Adipocyte (in vitro differentiated cells): Measurements from ENCODE around the gene SLC6A20.

ENCODE experiments used
- DNase-seq: peaks from one replicate; pipeline ENCODE4 v3.0.0-alpha.2; 2015; ENCODE audit warnings: low read depth
- H3K27me3 ChIP-seq: replicated peaks from 2 replicates; pipeline ENCODE4 v1.7.0; 2013; ENCODE audit warnings: mild to moderate bottlenecking, low read length, moderate library complexity; ENCODE audit not compliant: control insufficient read depth, insufficient read depth
- H3K36me3 ChIP-seq: 2 replicates; pipeline ENCODE4 v1.7.0; 2013; ENCODE audit warnings: low read length, mild to moderate bottlenecking, moderate library complexity; ENCODE audit not compliant: control insufficient read depth, insufficient read depth, severe bottlenecking
- H3K4me1 ChIP-seq: 2 replicates; pipeline ENCODE4 v1.7.0; 2013; ENCODE audit warnings: mild to moderate bottlenecking, low read length, moderate library complexity; ENCODE audit not compliant: control insufficient read depth, insufficient read depth
- H3K4me3 ChIP-seq: 2 replicates; pipeline ENCODE4 v1.7.0; 2013; ENCODE audit warnings: mild to moderate bottlenecking, low read length, moderate library complexity
- H3K9ac ChIP-seq: 2 replicates; pipeline ENCODE4 v1.7.0; 2013; ENCODE audit warnings: mild to moderate bottlenecking, low read length, moderate library complexity
- H3K9me3 ChIP-seq: 2 replicates; pipeline ENCODE4 v1.7.0; 2013; ENCODE audit warnings: mild to moderate bottlenecking, low read length, moderate library complexity; ENCODE audit not compliant: control insufficient read depth

Gene SLC6A20

GRCh38 chr3:45705839-45706808, 90.2 kb downstream of the SLC6A20 start:
- H3K9me3 ChIP-seq, result no peaks in the 10 kb centered on the region
- no peak overlapping the region for H3K4me3 ChIP-seq
- no peak for DNase-seq
- peaks cover 64% of the 10 kb centered on the region for H3K36me3 ChIP-seq
- H3K27me3 ChIP-seq, result no peaks in the 10 kb centered on the region
- no peak overlapping the region for H3K9ac ChIP-seq
- peaks cover 4% of the 10 kb centered on the region for H3K4me1 ChIP-seq
